Non-pigmented ciliary epithelial cell (primary cell): ENCODE measurements around the gene CCNA1.

Experiments
- DNase-seq: peaks from one replicate; pipeline ENCODE4 v3.0.0-alpha.2; 2010; ENCODE audit warnings: low read depth

CCNA1 gene

DNA sequence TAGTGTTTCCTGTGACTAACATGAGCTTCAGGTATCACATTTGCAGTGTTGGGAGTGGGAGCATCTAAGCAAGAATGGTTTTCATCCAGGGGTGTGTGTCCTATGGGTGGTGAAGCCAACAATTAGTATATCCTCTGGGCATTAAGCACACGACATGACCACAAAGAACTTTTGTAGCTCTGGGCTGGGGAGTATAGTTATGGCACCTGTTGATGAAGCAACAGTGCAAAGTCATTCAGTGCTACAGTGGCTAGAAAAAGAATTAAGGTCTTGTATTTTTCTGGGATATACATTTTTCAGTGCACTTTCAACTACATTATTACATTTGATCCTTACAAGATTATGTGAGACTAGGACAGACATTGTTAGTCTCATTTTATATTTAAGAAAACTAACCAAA, 21.8 kb downstream of the CCNA1 start:
- no peak for DNase-seq

GRCh38 chr13:36454987-36455386, 22.7 kb downstream of the CCNA1 start:
- DNase-seq: no peak

GRCh38 chr13:36456577-36456976, 24.3 kb downstream of the CCNA1 start:
- DNase-seq: no peak

- DNase-seq: no peak
Observed at GRCh38 chr13:36461506-36461905, 29.2 kb downstream of the CCNA1 start.

- DNase-seq: no peak
Observed at GRCh38 chr13:36475468-36475867, 43.2 kb downstream of the CCNA1 start.

DNA sequence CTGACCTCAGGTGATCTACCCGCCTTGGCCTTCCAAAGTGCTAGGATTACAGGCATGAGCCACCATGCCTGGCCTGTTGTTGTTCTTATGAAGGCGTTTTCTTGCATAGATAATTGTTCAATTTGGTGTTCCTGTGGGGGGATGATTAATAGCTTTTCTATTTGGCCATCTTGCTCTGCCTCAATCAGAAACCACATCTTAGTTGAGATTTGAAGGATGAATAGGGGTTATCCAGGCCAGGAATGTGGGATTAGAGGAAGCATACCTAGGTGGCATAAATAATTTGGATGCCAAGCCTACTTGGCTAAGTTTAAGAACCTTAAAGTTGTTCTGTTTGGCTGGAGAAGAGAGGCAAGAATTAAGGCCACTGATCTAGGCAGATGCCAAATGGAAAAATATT, 44.4 kb downstream of the CCNA1 start:
- DNase-seq: no peak

DNA sequence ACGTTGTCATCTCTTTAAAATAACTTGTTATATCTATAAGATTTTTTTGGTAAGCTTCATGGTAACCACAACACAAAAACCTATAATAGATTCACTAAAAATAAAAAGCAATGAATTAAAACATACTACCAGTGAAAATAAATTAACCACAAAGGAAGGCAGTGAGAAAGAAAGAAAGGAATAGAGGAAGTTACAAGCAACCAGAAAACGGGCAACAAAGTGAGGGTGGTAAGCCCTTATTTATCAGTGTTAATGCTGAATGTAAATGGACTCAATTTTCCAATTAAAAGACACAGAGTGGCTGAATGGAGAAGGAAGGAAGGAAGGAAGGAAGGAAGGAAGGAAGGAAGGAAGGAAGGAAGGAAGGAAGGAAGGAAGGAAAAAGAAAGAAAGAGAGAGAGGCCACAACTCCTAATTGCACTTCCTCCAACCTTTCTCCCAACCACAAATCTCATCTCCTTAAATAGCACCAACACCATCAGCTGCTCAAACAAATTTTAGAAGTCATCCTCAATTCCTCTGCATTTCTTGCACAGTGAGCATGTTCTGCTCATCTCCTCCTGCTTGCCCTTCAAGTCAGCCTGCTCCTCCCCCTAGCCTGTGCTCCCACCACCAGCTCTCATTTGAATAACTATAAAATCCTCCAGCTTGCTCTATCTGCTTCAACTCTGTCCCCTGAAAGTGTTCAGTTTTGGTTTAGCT, 48.6 kb downstream of the CCNA1 start:
- no peak for DNase-seq

DNA sequence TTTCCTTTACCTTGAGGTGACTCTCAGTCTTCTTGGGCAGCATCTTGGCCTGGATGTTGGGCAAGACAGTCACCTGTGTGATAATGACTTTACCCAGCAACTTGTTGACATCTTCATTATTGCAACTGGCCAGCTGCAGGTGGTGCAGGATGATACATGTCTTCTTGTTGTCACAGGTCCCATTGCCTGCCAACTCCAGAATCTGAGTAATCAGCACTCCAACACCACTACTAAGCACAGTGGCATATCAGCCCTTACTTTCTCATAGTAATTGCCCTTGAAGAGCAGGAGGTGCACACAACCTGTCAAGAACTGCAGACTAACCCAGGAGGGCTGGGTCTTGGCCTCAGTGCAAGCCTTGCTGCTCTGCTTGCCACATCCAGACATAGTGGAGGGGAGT, 57.8 kb downstream of the CCNA1 start:
- DNase-seq: no peak
